HG02798 (cell line): ENCODE data around the gene CRTAC1.
A peak's percentile ranks its signal among the peaks of the same experiment; 100 is the strongest.

Experiments used
- ATAC-seq: cut with Tn5 transposase; IDR thresholded peaks from one replicate; pipeline ENCODE4 v1.9.1; 2021; ENCODE audit warnings: mild to moderate bottlenecking; ENCODE audit not compliant: unreplicated experiment, poor library complexity

The CRTAC1 gene

GRCh38 chr10:98031440-98031839 lies 1.0 kb upstream of the CRTAC1 start:
- no peak for ATAC-seq

GRCh38 chr10:98030991-98031431 lies 590 bp upstream of the CRTAC1 start:
- ATAC-seq: no peak

DNA sequence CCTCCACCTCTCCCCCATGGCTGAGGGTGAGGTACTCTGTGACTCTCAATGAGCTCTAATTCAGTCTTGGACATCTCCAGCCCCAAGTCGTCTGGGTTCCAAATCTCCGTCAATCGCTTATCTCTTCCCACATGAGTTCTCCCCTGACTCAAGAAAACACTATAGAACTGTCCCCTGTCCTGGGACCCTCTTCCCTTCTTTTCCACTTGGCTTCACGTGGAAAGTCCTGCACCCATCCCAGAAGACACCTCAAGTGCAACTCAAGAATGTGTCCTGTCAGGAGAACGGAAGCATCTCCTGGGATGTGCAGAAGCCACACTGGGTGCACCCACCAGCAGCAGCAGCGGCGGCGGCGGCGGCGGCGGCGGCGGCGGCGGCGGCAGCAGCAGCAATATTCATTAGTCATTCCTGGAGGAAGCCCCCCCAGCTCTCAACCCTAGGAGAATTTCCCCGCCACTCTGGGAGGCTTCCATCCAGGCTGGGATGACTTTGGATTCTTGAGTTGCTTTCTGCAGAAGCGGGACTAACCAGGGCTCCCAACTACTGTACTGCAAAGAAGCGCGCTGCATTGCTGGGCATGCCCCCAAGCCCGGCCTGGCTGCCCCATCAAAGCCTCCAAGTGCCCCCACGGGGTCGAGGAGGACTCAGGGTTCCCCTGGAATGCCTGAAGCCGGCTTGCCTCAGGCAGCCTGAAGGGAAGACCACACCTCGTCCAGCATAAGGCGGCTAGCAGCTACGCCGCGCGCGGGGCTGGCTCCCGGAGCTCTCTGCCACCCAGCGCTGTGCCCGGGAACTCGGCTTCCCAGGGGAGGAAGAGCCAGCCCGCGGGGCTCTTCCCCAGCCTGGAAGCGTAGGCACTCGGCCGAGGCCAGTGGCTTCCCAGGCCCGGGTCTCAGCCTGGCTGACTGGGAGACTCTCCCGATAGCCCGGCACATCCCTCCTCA lies 1.0 kb downstream of the CRTAC1 start:
- ATAC-seq: no peak

DNA sequence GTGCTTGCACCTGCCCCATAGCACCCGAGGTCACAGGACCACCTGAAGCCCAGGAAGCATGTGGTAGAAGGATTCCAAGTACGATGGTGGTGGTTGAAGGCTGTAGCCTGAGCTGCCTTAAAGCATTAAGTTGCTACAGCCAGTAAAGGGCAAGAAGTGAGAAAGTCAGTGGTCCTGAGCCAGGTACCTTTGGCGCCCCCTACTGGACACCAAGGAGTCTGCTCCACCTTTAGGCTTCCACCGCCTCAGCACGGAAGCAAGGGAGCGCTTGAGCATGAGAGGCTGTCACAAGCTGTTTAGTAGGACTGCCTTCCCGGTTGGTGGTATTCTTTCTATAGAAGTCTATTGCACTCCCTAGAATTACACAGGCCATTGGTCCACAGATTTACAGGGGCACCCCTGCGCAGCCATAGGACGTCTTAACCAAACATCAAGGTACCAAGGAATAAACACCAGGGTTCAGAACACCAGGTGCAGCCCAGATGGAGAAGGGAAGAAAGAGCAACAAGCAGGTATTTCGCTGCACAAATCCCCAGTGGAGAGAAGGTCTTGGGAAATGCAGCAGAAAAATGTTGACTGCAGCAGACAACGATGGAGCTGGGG lies 2.2 kb downstream of the CRTAC1 start:
- peak; percentile 79 for ATAC-seq

DNA sequence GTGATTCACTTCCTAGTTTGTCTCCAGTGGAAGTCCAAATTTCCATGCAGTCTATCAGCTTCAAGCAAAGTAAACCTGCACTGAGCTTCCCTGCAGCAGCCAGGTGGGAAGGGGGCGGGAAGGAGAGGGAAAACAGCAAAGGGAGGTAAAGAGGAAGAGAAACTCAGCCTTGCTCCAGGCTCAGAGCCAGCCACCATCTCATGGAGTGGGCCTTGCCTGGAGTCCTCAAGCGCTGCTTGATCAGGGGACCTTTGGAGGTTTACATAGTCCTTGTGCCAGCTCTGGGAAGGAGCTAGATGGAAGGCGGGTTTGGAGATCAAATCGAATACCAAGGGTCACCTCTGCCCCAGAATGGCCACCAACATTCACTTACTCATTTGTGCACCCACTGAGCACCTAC lies 7.4 kb downstream of the CRTAC1 start:
- ATAC-seq: no peak

DNA sequence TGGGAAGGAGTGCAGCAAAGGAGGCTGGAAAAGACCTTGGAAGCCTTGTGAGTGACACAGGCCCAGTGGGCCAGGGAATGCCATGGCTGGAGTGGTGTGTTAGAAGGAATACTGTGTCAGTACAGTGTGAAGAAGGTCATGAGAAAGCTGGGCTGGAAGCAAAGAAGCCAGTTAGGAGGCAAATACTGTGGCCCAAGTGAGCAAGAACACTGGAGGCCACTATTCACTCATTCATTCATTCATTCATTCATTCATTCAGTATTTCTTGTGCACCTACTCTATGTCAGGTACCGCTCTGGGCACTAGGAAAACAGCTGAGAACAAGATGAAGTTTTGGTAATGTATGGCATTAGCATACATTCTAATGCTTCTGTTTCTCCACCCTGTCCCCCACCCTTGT lies 9.6 kb downstream of the CRTAC1 start:
- ATAC-seq: no peak

DNA sequence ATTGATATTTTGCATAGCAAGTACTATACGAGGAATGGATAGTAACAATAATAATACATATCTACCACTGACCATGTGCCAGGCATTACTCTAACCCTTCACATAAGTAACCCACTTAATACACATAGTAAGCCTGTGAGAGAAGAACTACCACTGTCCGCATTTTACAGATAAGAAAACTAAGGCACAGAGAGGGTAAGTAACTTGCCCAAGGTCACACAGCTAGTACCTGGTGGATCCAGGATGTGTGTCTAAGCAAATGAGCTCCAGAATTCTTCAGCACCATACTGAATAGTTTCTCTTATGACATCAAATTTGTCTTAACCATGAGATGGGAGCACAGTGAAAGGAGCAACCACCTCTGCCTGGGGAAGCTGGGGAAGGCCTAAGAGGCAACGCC lies 10.2 kb downstream of the CRTAC1 start:
- ATAC-seq: no peak

DNA sequence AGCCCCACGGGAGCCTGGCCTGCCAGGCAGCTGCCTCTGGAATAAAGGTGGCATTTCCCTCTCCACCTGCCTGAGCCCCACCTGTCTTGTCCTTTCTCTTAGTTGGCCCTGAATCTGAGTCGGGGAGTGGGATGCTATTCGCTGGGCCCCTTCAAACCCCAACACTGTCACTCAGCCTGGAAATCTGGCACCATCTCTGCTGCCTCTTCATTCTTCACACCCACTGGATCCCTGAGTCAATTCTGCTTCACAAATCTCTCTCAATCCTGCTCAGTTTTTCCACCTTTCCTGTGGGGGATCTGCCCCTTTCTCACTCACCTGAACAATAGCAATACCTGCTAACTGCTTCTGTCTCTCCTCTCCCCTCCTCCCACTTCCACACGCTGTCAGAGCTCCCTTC lies 10.6 kb downstream of the CRTAC1 start:
- ATAC-seq: no peak

- ATAC-seq: no peak
Measured at GRCh38 chr10:98016772-98017475, 13.5 kb downstream of the CRTAC1 start.

DNA sequence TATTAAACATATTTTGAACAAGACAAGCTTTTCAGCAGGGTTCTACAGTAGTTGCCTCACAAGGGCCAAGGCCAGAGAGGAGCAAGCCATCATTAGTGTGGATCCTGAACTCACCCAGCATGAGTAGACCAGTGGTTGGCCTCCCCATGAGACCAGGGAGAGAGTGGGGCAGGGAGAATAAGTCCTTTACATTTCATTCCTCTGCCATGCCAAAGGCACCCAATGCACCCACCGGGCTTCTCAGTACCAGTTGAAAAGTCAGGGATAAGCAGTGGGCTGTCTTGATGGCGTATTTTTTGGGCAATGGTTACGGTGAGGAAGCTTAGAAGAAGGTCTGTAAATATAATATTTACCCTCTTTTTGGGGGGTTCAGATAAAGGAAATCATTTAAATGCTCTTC lies 16.6 kb downstream of the CRTAC1 start:
- ATAC-seq: no peak

DNA sequence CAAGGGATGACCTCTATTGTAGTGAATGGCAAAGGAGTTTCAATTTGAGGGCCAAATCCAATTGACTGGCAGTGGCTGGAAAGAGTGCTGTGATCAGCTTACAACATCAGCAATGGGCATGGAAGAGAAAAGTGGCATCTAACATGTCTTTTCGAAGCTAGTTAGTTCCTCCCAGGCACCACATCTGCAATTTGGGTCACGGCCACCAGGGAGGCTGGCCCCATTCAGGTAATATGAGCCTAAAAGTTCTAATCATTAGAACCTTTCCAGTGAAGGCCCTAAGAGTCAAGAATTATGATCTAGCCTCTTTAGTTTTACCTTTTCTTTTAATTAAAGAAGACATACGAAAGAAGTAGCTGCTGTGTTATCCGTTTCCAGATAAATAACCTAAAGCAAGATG lies 17.3 kb downstream of the CRTAC1 start:
- no peak for ATAC-seq

DNA sequence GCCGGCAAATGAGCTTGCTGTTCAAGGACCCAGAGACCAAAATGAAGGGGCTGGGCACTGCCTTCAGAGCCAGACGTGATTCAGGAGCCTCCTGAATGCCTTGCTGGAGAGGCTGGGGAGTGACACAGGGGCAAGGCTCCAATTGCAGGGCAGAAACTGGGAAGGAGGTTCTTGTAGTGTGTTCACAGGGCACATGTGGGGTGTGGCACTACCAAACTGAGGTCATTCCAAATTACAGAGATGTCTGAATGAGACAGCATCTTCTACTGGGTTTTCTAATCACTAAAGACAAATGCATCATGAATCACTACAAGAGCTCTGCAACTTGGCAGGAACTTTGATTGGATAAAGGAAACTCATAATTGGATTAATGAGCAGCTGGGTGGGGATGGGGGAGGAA lies 17.8 kb downstream of the CRTAC1 start:
- ATAC-seq: no peak

DNA sequence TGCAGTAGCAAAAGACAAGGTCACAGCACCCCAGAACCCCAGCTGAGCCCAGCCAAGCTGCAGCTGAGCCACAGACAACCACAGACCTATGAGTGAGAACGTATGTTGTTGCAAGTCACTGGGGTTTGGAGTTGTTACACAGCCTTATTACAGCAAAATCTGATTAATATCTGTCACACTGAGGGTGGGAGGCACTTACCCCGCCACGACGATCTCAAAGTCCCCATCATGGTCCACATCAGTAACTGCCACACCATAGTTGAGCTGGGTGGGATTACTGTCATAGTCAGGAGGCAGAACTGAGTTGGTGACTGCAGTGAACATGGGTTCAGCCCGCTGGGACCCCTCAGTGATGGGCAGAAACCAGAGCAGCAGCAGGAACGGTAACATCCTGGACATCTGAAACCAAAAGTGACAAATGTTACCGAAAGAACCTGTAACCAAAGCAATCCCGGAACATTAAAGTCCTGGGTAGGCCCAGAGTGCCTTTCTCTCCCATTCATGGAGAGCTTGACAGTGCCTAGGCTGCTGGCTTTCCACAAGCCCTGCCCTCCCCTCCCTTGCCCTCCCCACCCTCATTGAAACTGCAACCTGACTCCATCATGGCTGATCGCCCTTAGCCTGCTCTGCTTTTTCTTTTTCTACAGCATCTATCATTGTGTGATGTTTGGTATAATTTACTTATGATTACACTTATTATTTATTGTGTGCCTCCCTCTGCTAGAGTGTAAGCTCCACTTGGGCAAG lies 19.3 kb downstream of the CRTAC1 start:
- no peak for ATAC-seq

- no peak for ATAC-seq
Measured at GRCh38 chr10:98006266-98006665, 24.2 kb downstream of the CRTAC1 start.

GRCh38 chr10:98001736-98002135 lies 28.7 kb downstream of the CRTAC1 start:
- ATAC-seq: no peak

- no peak for ATAC-seq
Measured at GRCh38 chr10:98000346-98000745, 30.1 kb downstream of the CRTAC1 start.

DNA sequence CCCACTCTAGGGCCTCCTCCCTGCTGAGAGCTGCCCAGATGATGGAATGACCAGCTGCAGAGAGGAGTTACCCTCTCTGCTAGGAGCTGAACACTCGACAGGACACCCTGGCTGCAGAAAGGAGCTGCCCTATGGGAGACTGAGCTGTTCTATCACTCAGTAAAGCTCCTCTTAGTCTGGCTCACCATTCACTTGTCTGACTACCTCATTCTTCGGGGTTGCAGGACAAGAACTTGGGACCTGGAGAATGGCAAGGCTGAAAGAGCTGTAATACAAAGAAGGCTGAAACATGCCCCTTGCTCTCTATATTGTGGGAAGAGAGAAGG lies 30.5 kb downstream of the CRTAC1 start:
- ATAC-seq: no peak

DNA sequence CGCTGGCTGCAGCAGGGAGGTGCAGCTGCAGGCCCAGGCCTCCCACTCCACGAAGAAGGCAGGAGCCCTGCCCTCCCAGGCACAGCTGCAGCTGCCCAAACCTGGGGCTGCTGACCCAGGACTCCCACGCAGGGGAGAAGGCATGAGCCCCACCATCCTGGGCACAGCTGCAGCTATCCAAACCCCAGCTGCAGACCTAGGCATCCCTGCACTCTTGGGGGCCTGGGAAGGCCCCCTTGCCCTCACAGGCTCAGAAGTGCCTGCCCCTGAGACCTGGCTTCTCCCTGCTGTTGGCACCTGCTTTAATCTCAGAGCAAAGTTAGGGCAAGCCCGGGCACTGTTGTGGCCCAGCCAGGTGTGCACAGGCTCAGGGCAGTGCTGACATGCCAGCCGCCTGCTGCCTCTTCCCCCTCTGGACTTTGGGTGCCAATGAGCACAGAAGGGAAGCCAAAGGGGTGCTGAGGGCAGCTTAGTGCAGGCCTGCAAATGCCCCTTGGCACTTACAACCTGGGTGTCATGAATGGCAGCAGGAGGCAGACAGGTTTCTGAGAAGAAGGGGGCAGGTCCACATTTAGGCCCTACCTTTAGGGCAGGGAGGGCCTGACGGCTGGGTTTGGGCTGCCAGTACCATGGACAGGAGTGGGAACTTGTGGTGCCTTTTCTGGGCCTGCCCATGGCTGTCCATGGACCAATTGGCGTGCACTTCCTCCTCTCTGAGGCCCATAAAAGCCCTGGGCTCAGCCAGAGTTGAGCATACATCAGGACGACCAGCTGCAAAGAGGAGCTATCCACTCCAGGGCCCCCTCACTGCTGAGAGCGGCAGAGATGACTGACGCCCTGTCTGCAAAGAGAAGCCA lies 31.1 kb downstream of the CRTAC1 start:
- ATAC-seq: no peak

DNA sequence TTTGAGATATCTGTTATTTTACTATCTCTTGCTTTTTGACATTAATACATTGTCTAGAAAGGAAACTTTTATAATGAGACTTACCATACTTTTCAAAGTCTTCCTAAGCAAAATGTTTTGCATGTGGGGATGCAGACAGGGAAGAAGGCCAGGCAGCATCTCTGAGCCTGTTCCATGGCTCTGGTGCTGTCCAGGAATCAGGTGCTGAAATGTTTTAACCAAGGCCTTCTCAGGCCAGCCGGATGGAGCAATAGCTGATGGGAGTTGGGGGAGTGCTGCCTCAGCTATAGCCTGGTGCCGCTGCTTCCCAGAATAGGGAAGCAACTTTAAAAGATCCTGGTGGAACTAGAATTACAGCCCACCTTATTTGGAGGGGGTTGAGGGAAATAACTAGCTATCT lies 38.5 kb downstream of the CRTAC1 start:
- ATAC-seq: no peak

GRCh38 chr10:97981816-97982215 lies 48.6 kb downstream of the CRTAC1 start:
- no peak for ATAC-seq
